Kidney tubule cell (primary cell): ENCODE data around the gene MLPH.
A peak's percentile ranks its signal among the peaks of the same experiment; 100 is the strongest.

ENCODE experiments used
- DNase-seq: peaks from one replicate; pipeline ENCODE4 v3.0.0-alpha.2; 2018; ENCODE audit warnings: low spot score

MLPH gene

DNA sequence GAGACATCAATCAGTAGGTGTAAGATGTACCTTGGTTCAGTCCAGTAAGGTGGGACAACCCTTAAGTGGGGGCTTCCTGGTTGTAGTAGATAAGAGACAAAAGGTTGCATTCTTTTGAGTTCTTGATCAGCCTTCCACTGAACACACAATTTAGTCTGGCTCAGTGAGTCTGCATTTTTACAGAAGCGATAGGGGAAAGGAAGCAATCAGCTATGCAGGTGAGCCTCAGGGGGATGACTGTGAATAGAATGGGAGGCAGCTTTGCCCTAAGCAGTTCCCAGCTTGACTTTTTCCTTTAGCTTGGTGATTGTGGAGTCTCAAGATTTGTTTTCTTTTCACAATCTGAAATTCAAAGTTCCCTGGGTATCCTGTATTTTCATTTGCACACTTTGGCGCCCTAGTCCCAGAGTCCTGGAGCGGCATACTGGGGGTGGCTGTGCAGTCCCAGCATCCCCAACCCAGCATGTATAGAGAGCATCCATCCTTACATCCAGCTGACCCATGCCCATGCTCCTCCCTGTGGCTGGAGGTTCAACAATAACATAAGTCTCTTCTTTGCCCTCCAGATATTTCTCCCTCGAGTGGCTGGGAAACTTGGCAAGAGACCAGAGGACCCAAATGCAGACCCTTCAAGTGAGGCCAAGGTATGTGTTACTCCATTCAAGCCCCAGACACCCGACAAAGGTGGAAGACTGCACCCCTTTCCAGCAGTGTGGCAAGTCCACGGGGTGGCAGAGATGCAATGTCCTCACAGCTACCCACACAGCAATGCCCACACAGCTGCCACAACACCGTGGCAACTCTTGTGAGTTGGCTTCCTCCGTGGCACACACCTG lies 59.2 kb downstream of the MLPH start:
- DNase-seq: no peak

DNA sequence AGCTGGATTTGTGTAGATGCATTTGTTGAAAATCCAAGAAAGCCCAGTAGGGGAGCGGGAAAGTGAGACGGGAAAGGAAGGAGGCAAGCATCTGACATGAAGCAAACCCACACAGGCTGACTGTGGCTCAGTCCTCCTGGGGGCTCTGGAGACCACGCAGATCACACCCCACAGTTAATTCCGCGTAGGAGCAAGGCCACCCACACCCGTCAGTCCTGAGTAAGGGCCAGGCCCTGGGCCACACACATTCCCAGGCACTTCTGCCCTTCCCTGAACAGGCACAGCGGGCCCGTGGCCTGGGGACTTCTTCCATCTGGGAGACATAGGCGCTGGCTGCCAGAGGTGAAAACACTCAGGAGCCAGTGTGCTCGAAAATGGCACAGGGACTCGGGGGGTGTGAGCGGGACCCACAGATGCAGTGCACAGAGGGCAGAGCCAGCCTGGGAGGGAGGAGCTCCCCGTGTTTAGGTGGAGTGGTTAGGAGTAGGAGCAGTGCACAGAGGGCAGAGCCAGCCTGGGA lies 59.9 kb downstream of the MLPH start:
- DNase-seq: no peak

DNA sequence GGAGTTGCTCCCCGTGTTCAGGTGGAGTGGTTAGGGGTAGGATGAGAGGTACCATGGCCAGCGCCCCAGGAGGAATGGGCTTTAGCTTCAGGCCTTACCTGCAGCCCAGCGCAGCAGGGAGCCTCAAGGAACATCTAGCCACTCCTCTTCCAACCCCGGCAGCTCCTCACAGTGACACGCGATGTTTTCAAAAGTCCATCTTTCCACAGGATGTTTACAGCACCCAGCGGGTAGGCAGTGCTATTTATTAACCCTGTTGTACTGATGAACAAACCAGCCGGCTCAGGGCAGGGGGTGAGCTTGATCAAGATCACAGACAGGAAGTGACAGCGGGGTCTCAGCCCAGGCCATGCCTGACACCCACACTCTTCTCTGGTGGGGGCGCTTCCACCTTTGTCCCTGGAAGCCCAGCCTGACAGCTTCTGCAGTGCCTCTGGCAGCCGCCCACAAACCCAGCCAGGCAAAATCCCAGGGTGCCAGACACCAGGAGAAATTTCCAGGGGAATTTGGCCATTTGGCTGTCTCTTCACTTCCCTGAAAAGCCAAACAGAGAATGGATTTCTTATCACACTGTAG lies 60.9 kb downstream of the MLPH start:
- DNase-seq: peak; percentile 28

DNA sequence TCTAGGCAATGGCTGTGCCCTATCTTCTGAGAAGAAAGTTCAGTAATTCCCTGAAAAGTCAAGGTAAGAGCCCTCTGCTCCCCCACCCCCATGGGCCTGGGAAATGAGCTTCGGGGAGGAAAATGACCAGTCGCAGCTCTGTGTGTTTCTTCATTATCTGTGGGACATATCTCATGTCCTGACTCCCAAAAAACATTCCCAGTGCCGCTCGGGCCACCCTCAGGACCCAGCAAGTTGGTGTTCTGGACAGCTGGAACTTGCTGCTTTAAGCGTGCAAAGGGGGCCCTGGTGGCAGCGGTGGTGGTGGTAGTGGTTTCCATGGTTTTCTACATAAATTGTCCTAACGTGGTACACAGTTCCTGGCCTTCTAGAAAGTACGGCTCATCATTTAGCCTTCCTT lies 62.2 kb downstream of the MLPH start:
- DNase-seq: no peak

DNA sequence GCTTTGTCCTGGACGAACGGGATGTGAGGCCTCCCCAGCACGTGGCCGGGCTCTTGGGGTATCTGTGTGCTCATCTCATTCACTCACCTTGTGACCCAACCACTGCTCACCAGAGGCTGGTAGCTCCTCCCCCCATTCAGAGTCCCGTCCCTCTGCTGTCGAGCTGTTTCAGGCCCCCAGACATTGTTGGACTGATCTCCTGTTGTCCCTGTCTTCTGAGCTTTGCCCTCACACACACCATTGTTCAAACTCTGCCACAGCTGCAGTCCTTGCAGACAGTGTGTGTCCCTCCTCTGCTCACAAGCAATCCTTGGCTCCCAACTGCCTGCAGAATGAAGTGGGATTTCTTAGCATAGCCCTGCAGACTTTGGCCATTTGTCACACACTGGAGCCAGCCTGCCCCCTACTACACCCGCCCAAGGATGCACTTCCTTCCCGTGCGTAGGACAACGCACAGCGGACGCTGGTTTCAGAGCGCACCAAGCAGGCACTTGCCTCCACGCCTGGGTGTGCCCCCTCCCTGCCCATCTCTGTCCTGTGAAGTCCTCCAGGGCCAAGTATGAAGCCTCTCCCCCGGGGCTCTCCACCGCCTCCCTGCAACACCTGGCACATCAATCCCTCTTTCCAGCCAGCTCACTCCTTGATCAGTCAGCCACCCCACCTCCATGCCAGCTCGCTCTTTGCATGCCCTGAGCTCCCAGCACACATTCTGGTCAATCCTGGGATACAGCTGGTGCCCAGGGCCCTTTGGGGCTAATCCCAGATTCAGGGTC lies 62.8 kb downstream of the MLPH start:
- DNase-seq: no peak

DNA sequence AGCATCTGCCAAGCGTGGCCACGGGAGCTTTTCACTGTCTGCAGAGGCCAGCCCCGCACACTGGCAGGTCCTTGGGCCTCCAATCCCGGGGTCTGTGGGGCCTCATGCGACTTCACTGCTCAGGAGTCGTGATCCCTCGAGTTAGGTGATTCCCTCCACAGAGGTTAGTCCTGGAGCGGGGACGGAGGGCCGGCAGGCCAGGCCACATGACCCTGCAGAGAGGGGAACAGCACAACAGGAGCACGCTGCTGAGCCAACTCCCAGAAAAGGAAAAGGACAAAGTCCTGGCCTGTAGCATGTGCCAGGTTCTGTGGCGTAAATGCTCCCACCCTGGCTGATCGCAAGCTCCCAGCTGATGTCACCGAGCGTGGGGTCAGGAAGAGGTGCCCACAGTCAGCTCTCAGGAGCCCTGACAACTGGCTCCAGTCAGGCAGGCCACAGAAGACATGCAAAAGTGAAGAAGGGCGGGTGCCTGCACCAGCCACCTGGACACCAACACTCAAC lies 64.1 kb downstream of the MLPH start:
- no peak for DNase-seq

DNA sequence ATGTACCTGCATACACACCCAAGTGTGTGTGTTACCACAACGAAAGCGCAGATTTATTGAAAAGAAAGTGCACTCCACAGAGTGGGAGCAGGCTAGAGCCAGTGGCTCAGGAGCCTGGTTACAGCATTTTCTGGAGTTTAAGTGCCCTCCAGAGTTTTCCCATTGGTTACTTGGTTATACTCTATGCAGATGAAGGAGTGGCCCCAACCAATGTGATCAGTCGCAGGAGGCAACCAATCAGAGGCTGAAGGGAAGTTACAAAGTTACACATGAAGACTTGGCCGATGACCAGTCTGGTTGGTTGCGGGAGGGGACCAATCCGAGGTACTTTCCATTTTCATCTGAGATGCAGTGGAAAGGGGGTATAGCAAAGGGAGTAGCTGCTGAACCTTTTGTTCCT lies 65.9 kb downstream of the MLPH start:
- DNase-seq: no peak

DNA sequence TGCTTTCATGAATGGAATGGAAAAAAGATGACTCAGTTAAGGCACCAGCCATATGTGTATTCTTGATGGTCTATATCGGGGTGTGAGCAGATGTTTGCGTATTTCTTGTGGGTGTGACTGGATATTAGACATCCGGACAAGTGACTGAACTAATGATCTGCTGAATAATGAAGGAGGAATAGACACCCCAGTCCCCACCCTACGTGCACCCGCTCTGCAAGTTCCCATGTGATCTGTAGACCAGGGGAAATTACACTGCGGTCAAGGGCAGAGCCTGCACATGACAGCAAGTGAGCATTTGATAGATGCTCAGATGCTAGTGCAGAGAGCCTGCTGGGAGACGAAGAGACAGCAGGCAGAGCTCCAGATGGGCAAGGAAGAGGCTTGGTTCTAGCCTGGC lies 66.9 kb downstream of the MLPH start:
- DNase-seq: no peak

DNA sequence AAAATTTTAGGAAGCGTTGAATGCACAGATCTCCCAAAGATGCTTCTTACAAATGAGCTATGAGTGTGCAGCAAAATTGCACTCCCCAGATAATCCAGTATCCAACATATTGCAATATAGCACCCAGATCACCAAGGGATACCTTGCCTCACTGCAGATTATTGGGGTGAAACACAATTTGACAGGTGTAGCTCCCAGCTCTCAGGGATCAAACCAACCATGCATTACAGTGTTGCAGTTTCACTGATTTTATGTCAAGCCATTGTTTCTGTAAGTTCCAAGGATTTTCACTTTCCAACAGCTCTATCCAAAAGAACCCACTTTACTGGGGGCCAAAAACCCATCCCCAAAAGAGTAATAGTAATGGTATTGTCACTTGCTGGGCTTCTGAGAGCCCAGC lies 68.5 kb downstream of the MLPH start:
- no peak for DNase-seq

DNA sequence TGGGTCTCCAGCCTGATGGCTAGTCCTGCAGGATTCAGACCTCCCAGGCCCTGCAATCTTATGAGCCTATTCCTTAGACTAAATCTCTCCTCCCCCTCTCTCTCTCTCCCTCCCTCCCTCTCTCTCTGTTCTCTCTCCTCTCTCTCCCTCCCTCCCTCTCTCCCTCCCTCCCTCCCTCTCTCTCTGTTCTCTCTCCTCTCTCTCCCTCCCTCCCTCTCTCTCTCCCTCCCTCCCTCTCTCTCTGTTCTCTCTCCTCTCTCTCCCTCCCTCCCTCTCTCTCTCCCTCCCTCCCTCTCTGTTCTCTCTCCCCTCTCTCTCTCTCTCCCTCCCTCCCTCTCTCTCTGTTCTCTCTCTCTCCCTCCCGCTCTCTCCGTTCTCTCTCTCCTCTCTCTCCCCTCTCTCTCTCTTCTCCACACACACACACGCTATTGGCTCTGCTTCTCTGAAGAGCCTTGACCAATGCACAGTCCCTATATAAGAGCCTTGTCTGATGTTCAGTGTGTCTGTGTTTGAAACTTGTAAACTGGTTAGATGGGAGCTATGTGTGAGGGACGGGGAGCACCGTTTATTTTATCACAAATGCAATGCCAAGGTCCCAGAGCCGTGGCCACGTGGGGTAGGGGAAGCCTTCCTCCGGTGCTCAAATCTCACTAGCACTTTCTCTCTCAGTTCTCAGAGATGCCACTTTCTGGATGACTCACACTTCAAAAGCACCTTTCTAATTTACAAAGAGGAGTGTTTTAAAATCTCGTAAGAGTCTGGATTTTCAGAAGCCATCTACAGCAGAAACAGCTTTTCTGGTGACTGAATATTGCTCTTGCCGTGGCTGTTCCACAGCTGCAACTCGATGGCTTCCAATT lies 70.0 kb downstream of the MLPH start:
- DNase-seq: no peak

DNA sequence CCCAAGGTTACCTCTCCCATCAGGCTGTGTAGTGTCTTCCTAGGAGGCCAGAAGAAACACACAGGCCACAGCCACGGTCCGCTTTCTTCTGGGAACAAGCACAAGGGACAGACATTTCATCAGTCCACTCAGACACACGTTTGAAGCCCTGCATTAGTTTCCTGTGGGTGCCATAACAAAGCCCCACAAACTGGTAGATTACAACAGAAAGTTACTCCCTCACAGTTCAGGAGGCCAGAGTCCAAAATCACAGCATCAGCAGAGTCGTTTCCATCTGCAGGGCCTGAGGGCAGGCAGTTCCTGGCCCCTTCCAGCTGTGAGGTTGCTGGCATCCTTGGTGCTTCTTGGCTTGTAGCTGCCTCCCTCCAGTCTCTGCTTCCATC lies 70.6 kb downstream of the MLPH start:
- DNase-seq: no peak

DNA sequence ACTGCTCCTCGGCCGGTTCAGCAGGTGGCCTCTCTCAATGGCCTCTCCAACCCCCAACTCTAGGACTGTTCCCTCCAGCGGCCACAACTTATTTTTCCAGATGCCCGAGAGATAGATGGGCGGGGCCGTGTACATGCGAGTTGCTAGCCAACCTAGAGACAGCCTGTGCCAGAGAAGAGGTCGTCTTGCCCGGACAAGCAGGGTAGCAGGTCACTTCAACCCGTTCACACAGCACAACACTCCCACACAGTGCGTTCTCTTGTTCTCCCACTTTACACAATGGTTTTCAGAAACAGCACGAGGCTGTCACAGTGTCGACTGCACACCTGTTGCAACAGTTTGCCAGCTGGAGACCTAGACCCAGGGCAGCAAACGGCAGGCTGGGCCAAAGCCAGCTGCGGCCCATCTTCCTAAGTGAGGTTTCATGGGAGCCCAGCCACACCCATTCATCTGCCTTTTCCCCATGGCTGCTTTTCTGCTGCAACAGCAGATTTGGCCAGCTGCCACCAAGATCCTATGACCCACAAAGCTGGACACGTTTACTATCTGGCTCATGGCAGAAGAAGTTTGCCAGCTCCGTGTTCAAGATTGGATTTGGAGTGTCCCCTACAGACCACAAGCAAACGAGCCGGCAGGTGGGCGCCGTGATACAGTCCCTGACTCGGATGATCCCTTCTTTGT lies 72.0 kb downstream of the MLPH start:
- DNase-seq: peak; percentile 64

DNA sequence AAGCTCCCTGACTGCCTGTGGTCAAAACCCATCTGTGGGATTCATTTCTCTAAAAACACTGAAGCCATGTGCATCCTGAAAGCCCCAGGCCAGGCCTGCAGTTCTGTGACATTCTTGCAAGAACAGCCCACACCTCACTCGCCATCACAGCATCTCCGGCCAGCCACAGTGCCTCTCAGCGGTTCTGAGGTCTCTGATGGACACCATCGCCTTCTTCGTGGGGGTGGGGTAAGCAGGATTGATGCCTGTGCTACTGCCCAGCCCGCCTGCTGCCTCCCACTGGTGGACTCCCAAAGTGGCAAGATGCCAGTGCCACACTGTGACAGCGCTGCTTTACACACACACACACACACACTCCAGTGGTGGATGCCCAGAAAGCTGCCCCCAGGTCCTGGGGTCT lies 74.2 kb downstream of the MLPH start:
- no peak for DNase-seq

DNA sequence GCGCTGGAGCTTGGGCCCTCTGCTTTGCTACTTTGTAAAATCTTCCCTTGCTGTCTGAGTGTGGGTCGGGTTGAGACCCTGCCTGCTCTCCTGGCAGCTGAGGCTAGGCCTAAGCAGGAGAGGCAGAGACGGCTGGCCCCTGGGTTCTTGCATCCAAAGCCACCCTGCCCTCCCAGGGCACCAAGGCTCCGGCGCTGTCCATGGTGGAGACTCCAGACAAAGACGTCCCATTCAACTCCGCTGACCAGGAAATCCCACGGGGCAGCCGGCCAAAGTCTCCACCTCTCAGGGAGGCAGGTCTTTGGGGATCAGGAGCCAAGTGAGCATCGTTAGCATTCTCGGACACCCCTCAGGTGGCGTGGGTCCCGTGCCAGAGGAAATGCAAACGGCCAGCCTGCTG lies 76.8 kb downstream of the MLPH start:
- DNase-seq: peak; percentile 40

DNA sequence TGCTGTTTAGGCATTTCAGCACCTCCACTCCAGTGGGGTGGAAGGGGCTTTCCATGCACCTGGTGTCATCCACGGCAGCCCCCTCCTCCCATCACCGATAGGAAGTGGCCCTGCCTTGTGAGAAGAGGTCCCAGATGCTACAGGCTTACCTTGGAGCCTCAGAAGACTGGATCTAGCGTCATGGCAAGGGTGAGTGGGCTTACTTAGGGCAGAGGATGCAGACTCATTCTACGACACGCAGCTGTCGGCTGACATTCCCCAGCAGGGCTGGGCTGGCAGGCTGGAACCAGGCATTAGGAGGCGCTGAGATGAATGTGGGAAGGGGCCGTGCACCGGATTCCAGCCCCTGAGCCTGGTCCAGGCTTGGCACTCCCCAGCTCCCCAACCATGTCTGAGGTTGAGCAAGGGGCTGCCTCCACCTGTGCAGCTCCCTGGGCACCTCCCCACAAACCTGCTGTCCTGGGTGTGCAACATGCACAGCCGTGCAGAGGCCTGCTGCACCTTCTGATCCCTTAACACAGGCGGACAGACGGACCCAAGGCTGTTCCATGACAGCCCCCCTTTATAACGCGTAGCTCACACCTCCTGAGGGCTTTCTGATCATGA lies 77.6 kb downstream of the MLPH start:
- DNase-seq: no peak

DNA sequence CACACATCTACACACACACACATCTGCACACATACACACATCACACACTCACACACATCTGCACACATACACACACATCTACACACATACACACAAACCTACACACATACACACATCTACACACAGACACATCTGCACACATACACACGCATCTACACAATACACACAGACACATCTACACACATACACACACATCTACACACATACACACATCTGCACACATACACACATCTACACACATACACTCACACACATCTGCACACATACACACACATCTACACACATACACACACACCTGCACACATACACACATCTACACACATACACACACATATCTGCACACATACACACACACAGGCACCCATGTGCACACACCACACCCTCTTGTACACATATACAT lies 78.9 kb downstream of the MLPH start:
- DNase-seq: no peak

DNA sequence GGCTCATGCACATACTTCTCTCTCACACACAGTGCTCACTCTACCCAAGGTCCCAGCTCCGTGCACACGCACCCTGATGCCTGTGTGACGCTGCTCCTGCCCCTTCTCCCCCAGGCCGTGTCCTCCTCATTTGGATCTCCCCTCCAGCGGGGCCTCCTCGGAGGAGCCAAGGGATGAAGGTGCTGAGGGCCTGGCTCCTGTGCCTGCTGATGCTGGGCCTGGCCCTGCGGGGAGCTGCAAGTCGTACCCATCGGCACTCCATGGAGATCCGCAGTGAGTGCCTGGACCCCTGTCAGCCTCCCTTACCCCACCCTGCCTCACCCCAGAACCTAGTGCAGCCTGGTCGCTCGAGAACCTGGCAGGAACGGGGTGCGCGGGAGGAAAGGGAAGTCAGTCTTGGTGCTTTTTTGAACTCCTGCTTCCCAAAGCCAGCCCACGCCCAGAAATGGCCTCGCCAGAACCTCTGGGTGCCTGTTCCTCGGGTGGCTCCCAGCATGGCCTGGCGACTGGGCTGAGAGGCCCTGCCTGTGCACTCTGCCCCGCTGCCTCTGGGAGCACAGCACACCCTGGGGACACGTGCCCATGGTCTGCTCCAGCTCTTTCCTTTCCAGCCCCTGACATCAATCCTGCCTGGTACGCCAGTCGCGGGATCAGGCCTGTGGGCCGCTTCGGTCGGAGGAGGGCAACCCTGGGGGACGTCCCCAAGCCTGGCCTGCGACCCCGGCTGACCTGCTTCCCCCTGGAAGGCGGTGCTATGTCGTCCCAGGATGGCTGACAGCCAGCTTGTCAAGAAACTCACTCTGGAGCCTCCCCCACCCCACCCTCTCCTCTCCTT lies 79.6 kb downstream of the MLPH start, which contains the start of gene PRLH:
Gene PRLH, plus strand, starts transcription at position 174 of the 835 bp plus-strand sequence. Its CDS starts 0 bp downstream, at position 174.
- no peak for DNase-seq

DNA sequence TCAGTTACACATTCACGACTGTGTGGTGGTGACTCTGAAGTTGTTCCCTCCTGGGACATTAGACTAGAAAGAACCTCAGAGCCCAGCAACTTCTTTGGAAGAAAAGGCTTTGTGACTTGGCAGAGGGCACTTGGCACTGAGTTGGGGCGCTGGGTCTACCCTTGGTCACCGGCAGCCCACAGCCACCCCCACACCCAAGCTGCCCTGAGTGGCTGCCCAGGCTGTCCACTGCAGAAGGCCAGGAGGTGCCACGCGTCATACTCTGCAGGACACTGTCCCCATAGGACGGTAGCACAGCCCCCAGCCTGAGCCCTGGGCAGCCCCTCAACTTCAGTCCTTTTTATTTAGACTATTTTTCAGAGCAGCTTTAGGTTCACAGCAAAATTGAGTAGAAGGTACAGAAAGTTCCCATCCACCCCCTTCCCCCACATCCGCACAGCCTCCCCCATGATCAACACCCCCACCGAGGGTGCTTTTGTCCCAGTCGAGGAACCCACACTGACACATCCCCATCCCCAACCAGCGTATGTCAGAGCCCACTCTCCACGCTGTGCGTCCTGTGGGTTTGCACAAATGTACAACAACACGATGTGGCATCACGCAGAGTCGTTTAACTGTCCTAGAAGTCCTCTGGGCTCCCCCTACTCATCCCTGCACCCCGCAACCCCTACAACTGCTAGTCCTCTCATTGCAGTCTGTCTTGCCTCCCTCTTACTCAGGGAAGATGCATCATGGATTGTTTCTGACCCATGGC lies 80.4 kb downstream of the MLPH start:
- no peak for DNase-seq

DNA sequence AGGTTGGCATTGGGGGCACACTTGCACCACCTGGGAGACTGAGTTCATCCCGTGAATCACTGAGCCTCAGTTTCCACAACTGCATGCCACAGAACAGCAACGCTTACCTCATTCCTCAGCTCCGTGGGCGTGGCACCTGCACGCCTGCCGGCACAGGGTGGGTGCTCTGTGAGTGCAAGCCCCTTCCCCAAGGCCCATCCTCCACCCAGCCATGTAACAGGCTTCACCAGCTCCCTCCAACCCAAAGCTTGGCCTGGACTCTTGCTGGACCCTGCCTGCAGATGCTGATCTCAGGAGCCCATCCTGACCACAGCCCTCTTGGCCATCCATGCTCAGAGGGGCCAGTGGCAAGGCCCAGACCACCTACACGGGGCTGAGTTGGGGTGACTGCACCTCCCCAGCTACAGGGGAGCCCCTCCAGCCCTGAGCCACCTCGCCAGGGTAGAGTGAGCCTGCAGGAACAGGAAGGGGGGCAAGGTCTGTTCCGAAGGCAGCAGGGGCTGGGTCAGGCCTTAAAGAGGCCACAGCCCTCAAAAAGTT lies 81.1 kb downstream of the MLPH start:
- no peak for DNase-seq
